Fibroblast of lung (primary cell): ENCODE data around the gene PLEKHA7. TPM values are rescaled to one million over a fixed set of nuclear protein-coding genes. Genes with fewer than 3 reads are reported as not detected.

Source experiments
- DNase-seq, 2 donors: peaks; one replicate each; pipeline versions ENCODE4 v3.0.0 to v3.0.0-alpha.2; 2010; ENCODE audit warnings: low read depth in 2 of 2
- H2AFZ ChIP-seq: 2 replicates; pipeline ENCODE4 v1.5.1; 2012; ENCODE audit warnings: low read length, control low read depth, inconsistent platforms
- H3K27ac ChIP-seq: 2 replicates; pipeline ENCODE4 v1.5.1; 2011; ENCODE audit warnings: low read length, control low read depth; ENCODE audit not compliant: insufficient read depth
- H3K27me3 ChIP-seq: 2 replicates; pipeline ENCODE4 v1.5.1; 2011; ENCODE audit warnings: mild to moderate bottlenecking, low read length; ENCODE audit not compliant: control insufficient read depth, insufficient read depth
- H3K36me3 ChIP-seq: 2 replicates; pipeline ENCODE4 v1.5.1; 2011; ENCODE audit warnings: low read length; ENCODE audit not compliant: control insufficient read depth, insufficient read depth
- H3K4me1 ChIP-seq: 2 replicates; pipeline ENCODE4 v1.5.1; 2011; ENCODE audit warnings: low read length; ENCODE audit not compliant: control insufficient read depth, insufficient read depth; ENCODE audit errors: extremely low read depth
- H3K4me2 ChIP-seq: 2 replicates; pipeline ENCODE4 v1.5.1; 2011; ENCODE audit warnings: low read length, control low read depth; ENCODE audit not compliant: insufficient read depth; ENCODE audit errors: extremely low read depth
- H3K4me3 ChIP-seq, 4 experiments: fragments of 200-600 bp in 1 of 4; sonication (generic) in 1 of 4; replicated peaks in 1 of 4; 2 replicates each; pipeline ENCODE4 v1.5.1; 2011 to 2016; ENCODE audit warnings: low read length in 4 of 4, low read depth in 3 of 4, mild to moderate bottlenecking in 3 of 4, control low read depth in 2 of 4, inconsistent platforms in 1 of 4, mixed read lengths in 1 of 4; ENCODE audit not compliant: insufficient read depth in 1 of 4; ENCODE audit errors: control extremely low read depth in 1 of 4
- H3K79me2 ChIP-seq: 2 replicates; pipeline ENCODE4 v1.5.1; 2012; ENCODE audit warnings: mild to moderate bottlenecking, low read length, inconsistent platforms; ENCODE audit not compliant: control insufficient read depth, insufficient read depth
- H3K9ac ChIP-seq: 2 replicates; pipeline ENCODE4 v1.5.1; 2011; ENCODE audit warnings: mild to moderate bottlenecking, low read length, control low read depth; ENCODE audit not compliant: insufficient read depth
- H3K9me3 ChIP-seq: 2 replicates; pipeline ENCODE4 v1.5.1; 2012; ENCODE audit warnings: low read depth, low read length; ENCODE audit not compliant: control insufficient read depth, insufficient read depth
- H4K20me1 ChIP-seq: 2 replicates; pipeline ENCODE4 v1.5.1; 2011; ENCODE audit warnings: low read length; ENCODE audit not compliant: control insufficient read depth, insufficient read depth; ENCODE audit errors: extremely low read depth
- CTCF ChIP-seq, 2 donors: IDR thresholded peaks in 1 of 2; conservative IDR thresholded peaks in 1 of 2; 1 replicate in 1 of 2; 2 replicates in 1 of 2; pipeline ENCODE4 v1.5.1; 2011 to 2012; ENCODE audit warnings: low read length in 2 of 2, control low read depth in 1 of 2, inconsistent platforms in 1 of 2, low read depth in 1 of 2, mild to moderate bottlenecking in 1 of 2
- EZH2 ChIP-seq: IDR thresholded peaks from 2 replicates; pipeline ENCODE4 v1.5.1; 2012; ENCODE audit warnings: low read length, control low read depth, mild to moderate bottlenecking; ENCODE audit errors: missing control alignments
- polyA plus RNA-seq, 2 donors: library from polyadenylated mRNA; depleted of rRNA in 1 of 2; stranded (reverse) in 1 of 2; unstranded in 1 of 2; fragments of >200 nt; gene quantifications; 2 replicates each; pipeline ENCODE4 v1.2.1, GENCODE V29; 2011 to 2012; ENCODE audit warnings: missing spikeins in 1 of 2
- total RNA-seq: library from RNA; depleted of rRNA; stranded (reverse); fragments of >200 nt; gene quantifications from 2 replicates; pipeline ENCODE4 v1.2.1, GENCODE V29; 2014

Gene PLEKHA7
- total and polyA plus RNA-seq, 2 donors (not counting 1 experiment from before 2014, with no cell fraction given), result 0.11 to 0.17 TPM

GRCh38 chr11:16879690-16880089 is 134.5 kb downstream of the PLEKHA7 start:
- H4K20me1 ChIP-seq, result no peaks in the 10 kb centered on the region
- H3K27me3 ChIP-seq, result no peaks in the 10 kb centered on the region
- H3K36me3 ChIP-seq, result no peaks in the 10 kb centered on the region
- no peak overlapping the region for H3K27ac ChIP-seq
- no peak for DNase-seq
- H3K9me3 ChIP-seq, result no peaks in the 10 kb centered on the region
- H3K4me3 ChIP-seq, result no peak overlapping the region
- no peaks in the 10 kb centered on the region for H3K4me1 ChIP-seq
- H3K9ac ChIP-seq, result no peak overlapping the region
- no peak overlapping the region for H3K4me2 ChIP-seq
- no peak overlapping the region for H2AFZ ChIP-seq
- TF ChIP-seq CTCF (conservative IDR thresholded peaks at IDR 0.05 in 1 of 2, IDR thresholded peaks at IDR 0.05 in 1 of 2; ENCODE audit: low read depth in 1 of 2, low read length in 2 of 2), result no peak
- TF ChIP-seq EZH2, result no peak
- no peaks in the 10 kb centered on the region for H3K79me2 ChIP-seq

- Histone ChIP-seq H3K4me1 (no peaks in the 10 kb centered on the region), H3K27ac (no peak overlapping the region), H2AFZ (no peak overlapping the region), H3K36me3 (no peaks in the 10 kb centered on the region), H3K4me2 (no peak overlapping the region), H3K27me3 (no peaks in the 10 kb centered on the region), H3K4me3 (no peak overlapping the region), H3K9ac (no peak overlapping the region), H3K79me2 (no peaks in the 10 kb centered on the region), H3K9me3 (no peaks in the 10 kb centered on the region), H4K20me1 (no peaks in the 10 kb centered on the region)
- no peak for TF ChIP-seq CTCF (conservative IDR thresholded peaks at IDR 0.05 in 1 of 2, IDR thresholded peaks at IDR 0.05 in 1 of 2; ENCODE audit: low read depth in 1 of 2, low read length in 2 of 2)
- TF ChIP-seq EZH2, result no peak
- DNase-seq, result no peak
Measured at GRCh38 chr11:16876837-16877236, 137.4 kb downstream of the PLEKHA7 start.

GRCh38 chr11:16876053-16876752 is 138.0 kb downstream of the PLEKHA7 start:
- H3K36me3 ChIP-seq, result no peaks in the 10 kb centered on the region
- no peak overlapping the region for H3K4me2 ChIP-seq

More at GRCh38 chr11:16876053-16876752, 138.0 kb downstream of the PLEKHA7 start:
- Histone ChIP-seq H3K4me1 (no peaks in the 10 kb centered on the region), H3K27ac (no peak overlapping the region), H4K20me1 (no peaks in the 10 kb centered on the region), H3K4me3 (no peak overlapping the region), H3K27me3 (no peaks in the 10 kb centered on the region), H3K79me2 (no peaks in the 10 kb centered on the region), H3K9me3 (no peaks in the 10 kb centered on the region), H3K9ac (no peak overlapping the region), H2AFZ (no peak overlapping the region)
- DNase-seq, result no peak
- no peak for TF ChIP-seq CTCF (conservative IDR thresholded peaks at IDR 0.05 in 1 of 2, IDR thresholded peaks at IDR 0.05 in 1 of 2; ENCODE audit: low read depth in 1 of 2, low read length in 2 of 2)
